NOMO-1 treated with DMSO at 0.1 percent for 48 hours (cell line): ENCODE data around the gene MPPE1.
"Not testable (repeated sequence)": the region's sequence is repeated elsewhere in the genome, so short reads cannot be mapped to it uniquely, and the experiment has no call there.

Experiments
- DNase-seq: peaks from one replicate; lab custom pipeline; 2025; ENCODE audit not compliant: unreplicated experiment; lab: John Stamatoyannopoulos, UW

The MPPE1 gene

GRCh38 chr18:11859903-11860407, 48.2 kb downstream of the MPPE1 start:
- no peak for DNase-seq

- no peak for DNase-seq
Observed at GRCh38 chr18:11859282-11859830, 48.8 kb downstream of the MPPE1 start.

DNA sequence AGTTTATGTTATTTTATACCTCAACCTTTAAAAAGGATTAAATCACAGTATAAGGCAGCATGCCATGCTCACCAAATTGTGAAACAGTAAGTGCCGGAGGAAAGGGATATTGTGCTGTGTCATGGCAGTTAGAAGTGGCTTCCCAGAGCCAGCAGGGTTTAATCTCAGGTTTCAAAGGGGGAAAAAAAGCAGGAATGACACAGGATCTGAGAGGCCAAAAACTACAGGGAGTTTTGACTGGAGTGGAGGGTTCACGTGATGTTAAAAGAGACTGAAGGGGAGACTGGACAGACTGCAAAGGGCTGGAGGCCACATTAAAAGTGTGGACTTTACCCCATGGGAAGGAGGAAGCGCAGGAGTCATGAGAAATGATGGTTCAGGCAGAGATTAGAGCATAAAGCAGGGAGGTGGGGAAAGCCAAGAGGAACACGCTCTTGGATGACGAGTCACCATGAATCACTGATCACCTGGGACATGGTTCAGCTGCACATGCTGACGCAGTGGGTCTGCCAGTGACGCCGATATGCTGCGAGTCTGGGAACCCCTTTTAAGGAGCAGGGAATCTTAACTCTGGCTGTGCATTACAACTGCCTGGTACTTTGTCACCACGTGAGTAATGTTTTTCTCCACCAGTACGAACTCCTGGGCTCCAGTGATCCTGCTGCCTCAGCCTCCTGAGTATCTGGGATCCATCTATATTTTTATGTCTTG, 50.8 kb downstream of the MPPE1 start:
- DNase-seq: peak; percentile 34

DNA sequence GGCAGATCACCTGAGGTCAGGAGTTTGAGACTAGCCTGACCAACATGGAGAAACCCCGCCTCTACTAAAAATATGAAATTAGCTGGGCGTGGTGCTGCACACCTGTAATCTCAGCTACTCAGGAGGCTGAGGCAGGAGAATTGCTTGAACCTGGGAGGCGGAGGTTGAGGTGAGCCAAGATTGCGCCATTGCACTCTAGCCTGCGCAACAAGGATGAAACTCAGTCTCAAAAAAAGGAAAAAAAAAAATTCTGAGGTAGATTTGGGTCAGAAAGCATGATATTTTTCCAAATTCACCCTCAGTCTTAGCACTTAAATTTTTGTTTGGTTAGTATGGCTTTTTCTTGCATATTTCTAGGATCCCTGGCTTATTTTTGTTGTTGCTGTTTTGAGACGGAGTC, 53.6 kb downstream of the MPPE1 start:
- DNase-seq: not testable (repeated sequence)

GRCh38 chr18:11851806-11852337, 56.2 kb downstream of the MPPE1 start:
- DNase-seq: no peak

DNA sequence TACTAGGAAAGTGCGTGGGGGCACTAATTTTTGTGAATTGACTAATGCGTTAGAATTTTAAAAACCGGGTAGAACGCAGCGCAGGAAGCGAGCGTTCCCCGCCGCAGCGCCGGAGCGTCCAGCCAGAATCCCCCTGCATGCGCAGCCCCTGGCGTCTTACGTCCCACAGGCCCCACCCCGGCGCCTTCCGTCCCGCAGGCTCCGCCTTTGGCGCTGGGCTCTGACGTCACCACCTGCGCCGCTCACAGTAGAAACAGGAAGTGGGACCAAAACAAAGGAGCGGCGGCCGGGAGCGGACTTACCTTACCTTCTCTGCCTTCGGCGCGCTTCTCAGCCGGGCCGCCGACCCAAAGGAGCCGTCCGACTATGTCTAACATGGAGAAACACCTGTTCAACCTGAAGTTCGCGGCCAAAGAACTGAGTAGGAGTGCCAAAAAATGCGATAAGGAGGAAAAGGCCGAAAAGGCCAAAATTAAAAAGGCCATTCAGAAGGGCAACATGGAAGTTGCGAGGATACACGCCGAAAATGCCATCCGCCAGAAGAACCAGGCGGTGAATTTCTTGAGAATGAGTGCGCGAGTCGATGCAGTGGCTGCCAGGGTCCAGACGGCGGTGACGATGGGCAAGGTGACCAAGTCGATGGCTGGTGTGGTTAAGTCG, 56.8 kb downstream of the MPPE1 start, which contains the start of gene CHMP1B:
Gene CHMP1B, plus strand, starts transcription at position 268 of the 660 bp plus-strand sequence. Its CDS starts 99 bp downstream, at position 367.
- DNase-seq: peak; percentile 92

- DNase-seq: peak; percentile 55
Observed at GRCh38 chr18:11850821-11851145, 57.3 kb downstream of the MPPE1 start.

DNA sequence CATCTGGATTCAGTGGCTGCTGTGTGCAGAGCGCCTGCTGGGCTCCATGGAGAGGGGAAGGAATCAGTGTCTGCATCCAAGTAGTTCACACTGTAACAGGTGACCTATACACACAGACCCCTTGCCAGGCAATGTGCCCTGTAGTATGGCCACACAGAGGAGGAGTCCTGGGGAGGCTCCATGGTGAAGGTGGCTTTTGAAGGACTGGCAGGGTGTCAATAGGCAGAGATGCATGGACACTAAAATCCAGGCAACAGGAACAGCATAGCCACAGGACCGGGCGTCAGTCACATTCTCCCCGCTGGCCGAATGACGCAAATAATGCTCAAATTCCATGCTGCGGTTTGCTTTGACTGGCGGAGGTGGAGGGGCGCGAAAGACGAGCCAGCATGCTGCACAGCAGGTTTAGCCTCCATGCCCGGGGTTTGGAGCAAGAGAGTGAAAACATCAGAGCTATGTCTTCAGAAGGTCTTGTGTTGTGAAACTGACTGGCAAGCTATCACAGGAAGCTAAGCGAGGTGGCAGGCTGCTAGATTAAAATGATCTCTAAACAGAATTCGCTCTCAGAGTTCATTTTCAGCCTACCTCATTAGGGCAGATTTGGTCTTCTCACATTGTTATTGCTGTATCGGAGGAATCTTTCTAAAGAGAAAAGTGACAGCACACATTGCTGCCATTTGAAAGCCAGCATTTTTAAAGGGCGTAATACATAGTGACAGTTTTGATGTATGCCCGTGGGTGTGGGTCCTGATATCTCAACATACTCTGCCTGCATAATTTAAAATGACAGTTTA, 58.1 kb downstream of the MPPE1 start:
- peak; percentile 66 for DNase-seq

DNA sequence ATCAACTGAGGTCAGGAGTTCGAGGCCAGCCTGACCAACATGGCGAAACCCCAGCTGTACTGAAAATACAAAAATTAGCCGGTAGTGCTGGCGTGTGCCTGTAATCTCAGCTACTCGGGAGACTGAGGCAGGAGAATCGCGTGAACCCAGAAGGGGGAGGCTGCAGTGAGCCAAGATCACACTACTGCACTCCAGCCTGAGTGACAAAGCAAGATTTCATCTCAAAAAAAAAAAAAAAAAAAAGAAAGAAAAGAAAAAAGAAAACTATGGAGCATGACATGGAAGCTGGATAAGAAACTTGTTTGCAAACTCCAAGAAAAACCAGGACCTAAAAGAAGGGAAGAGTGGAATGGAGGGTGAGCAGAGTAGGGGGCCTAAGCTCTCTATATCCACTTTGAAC, 58.8 kb downstream of the MPPE1 start:
- DNase-seq: no peak

DNA sequence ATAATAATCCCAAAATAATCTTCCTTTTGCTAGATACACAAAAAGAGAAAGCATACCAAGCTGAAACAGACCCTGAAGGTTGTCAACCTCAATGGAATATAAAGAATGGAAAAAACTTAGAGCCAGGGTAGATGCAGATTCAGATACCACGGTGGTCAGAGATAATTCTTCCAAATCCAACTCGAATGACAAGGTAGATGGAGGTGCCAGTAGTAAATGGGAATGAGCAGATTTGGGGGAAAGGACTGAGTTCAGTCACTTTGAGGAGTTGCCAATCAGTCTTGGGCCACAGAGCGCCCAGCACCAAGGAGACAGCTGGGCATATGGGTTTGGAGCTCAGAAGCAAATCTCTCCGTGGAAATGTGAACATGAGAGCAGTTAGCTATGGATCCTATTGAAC, 60.3 kb downstream of the MPPE1 start:
- DNase-seq: no peak

GRCh38 chr18:11845654-11846053, 62.5 kb downstream of the MPPE1 start:
- DNase-seq: no peak

DNA sequence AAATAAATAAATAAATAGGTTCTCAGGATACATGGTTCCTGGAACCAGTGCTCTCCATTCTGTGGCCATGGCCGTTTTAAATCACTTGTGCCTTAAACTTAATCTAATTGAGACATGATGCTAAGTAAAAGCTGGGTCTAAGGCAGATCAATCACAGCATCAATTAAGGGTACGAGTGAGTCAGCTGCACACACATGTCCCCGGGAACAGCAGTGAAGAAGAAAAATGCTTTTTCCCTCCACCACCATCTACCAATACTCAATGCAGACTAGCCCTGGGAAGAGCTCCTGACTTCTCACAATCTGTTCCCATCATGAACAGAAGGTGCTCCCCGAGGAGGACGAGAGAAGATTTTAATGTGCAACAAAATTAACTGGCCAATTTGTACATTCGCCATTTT, 63.7 kb downstream of the MPPE1 start:
- no peak for DNase-seq

DNA sequence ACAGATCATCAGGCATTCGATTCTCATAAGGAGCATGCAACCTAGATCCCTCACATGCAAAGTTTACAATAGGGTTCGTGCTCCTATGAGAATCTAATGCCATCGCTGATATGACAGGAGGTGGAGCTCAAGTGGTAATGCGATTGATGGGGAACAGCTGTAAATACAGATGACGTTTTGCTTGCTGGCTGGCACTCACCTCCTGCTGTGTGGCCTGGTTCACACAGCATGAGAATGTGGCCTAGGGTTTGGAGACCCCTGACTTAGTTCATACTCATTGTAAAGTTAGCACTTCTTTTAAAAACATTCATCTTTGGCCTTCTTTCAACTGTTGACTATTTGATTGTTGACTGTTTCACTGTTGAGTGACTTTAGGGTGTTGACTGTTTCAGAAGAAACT, 65.6 kb downstream of the MPPE1 start:
- no peak for DNase-seq

- no peak for DNase-seq
Observed at GRCh38 chr18:11840493-11840892, 67.6 kb downstream of the MPPE1 start.

GRCh38 chr18:11839556-11839955, 68.6 kb downstream of the MPPE1 start:
- DNase-seq: no peak

GRCh38 chr18:11834772-11835171, 73.3 kb downstream of the MPPE1 start:
- DNase-seq: no peak
